ENCODE data around the gene GRM6. TPM values are rescaled to one million over a fixed set of nuclear protein-coding genes. Genes with fewer than 3 reads are reported as not detected.

GRM6 gene
- not detected in 2 replicates for total RNA-seq

GRCh38 chr5:178994580-178995340 lies at the start of gene GRM6:
GRM6 (minus strand) TSS chr5:178995320; CDS start chr5:178994944, 376 bp downstream.

GRCh38 chr5:179023528-179024189 lies 28.5 kb upstream of the GRM6 start, which contains the start of gene ZNF879:
ZNF879 (plus strand) TSS chr5:179023804; CDS start chr5:179025005, 1,201 bp downstream.

GRCh38 chr5:178940569-178941360 lies 54.4 kb downstream of the GRM6 start, which contains the start of gene ZNF454:
ZNF454 (plus strand) TSS chr5:178941198; CDS start chr5:178942792, 1,594 bp downstream.

Other genes starting within 250 kb of the GRM6 start
- 8.4 and 8.9 TPM in 2 replicates for gene ZNF354B, start 135.4 kb downstream of the GRM6 start, total RNA-seq
- 1.6 and 1.8 TPM in 2 replicates for gene ZFP2, start 99.4 kb downstream of the GRM6 start, total RNA-seq
- 1.6 and 2.5 TPM in 2 replicates for gene ZNF454, start 54.1 kb downstream of the GRM6 start, total RNA-seq
- 4.9 and 5.6 TPM in 2 replicates for gene ZNF879, start 28.5 kb upstream of the GRM6 start, total RNA-seq
- 7.9 and 10.3 TPM in 2 replicates for gene ZNF354C, start 65.1 kb upstream of the GRM6 start, total RNA-seq

Data from smooth muscle cell of trachea (primary cell).